ENCODE results near the gene GPAT2.
"Not testable (repeated sequence)": the region's sequence is repeated elsewhere in the genome, so short reads cannot be mapped to it uniquely, and the experiment has no call there.

DNA sequence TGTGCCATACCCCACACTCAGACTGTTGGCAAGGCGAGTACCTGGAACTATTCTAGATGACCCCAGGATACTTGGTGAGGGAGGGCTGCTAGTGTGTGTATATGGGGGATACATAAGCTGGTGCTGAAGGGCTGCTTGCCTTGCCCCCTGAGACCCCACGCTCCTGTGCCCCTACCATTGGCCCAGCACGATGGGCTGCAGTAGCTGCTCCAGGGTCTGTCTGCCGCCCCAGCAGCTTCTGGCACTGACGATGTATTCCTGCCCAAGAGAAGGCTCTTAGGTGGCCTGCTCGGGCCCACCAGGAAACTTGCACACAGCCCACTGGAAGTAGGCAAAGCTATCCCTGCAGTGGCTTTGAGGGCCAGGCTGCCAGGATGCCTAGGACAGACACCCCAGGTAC, 9.0 kb downstream of the GPAT2 start:
- TF ChIP-seq, protein P1, sequence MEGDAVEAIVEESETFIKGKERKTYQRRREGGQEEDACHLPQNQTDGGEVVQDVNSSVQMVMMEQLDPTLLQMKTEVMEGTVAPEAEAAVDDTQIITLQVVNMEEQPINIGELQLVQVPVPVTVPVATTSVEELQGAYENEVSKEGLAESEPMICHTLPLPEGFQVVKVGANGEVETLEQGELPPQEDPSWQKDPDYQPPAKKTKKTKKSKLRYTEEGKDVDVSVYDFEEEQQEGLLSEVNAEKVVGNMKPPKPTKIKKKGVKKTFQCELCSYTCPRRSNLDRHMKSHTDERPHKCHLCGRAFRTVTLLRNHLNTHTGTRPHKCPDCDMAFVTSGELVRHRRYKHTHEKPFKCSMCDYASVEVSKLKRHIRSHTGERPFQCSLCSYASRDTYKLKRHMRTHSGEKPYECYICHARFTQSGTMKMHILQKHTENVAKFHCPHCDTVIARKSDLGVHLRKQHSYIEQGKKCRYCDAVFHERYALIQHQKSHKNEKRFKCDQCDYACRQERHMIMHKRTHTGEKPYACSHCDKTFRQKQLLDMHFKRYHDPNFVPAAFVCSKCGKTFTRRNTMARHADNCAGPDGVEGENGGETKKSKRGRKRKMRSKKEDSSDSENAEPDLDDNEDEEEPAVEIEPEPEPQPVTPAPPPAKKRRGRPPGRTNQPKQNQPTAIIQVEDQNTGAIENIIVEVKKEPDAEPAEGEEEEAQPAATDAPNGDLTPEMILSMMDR (IDR thresholded peaks at IDR 0.05; ENCODE audit: low read length) = not testable (repeated sequence)
- TF ChIP-seq EZH2 (IDR thresholded peaks at IDR 0.05; ENCODE audit: borderline replicate concordance, low read length) = not testable (repeated sequence)

All from OCI-LY1 (cell line).